Mesenchymal stem cell (in vitro differentiated cells and primary cell): Measurements from ENCODE around the gene SEC11A. TPM values are rescaled to one million over a fixed set of nuclear protein-coding genes. Genes with fewer than 3 reads are reported as not detected.

Experiments used
- DNase-seq: peaks from one replicate; pipeline ENCODE4 v3.0.0-alpha.2; 2013
- H2AFZ ChIP-seq: one replicate; pipeline ENCODE4 v1.6.1; 2013; ENCODE audit warnings: low read depth, mild to moderate bottlenecking, control low read depth, inconsistent platforms, low read length, moderate library complexity
- H2AK5ac ChIP-seq: 2 replicates; pipeline ENCODE4 v1.6.1; 2013; ENCODE audit warnings: low read length, moderate library complexity, mild to moderate bottlenecking, inconsistent platforms; ENCODE audit not compliant: severe bottlenecking
- H2BK120ac ChIP-seq: one replicate; pipeline ENCODE4 v1.6.1; 2013; ENCODE audit warnings: low read depth, mild to moderate bottlenecking, inconsistent platforms, low read length, moderate library complexity
- H2BK12ac ChIP-seq, 2 experiments: one replicate each; pipeline ENCODE4 v1.6.1; 2013; ENCODE audit warnings: inconsistent platforms in 2 of 2, low read length in 2 of 2, mild to moderate bottlenecking in 2 of 2, moderate library complexity in 2 of 2, control low read depth in 1 of 2
- H2BK15ac ChIP-seq: one replicate; pipeline ENCODE4 v1.6.1; 2013; ENCODE audit warnings: mild to moderate bottlenecking, low read depth, inconsistent platforms; ENCODE audit not compliant: poor library complexity, severe bottlenecking
- H2BK5ac ChIP-seq: 2 replicates; pipeline ENCODE4 v1.6.1; 2013; ENCODE audit warnings: low read depth, mild to moderate bottlenecking, low read length, control low read depth, inconsistent platforms; ENCODE audit not compliant: poor library complexity, severe bottlenecking
- H3K14ac ChIP-seq, 2 experiments: one replicate each; pipeline ENCODE4 v1.6.1; 2013; ENCODE audit warnings: inconsistent platforms in 2 of 2, low read length in 2 of 2, control low read depth in 1 of 2, mild to moderate bottlenecking in 1 of 2, moderate library complexity in 1 of 2
- H3K18ac ChIP-seq, 2 experiments: one replicate each; pipeline ENCODE4 v1.6.1; 2013; ENCODE audit warnings: inconsistent platforms in 2 of 2, low read length in 2 of 2, control low read depth in 1 of 2, low read depth in 1 of 2, mild to moderate bottlenecking in 1 of 2
- H3K23ac ChIP-seq, 2 experiments: one replicate each; pipeline ENCODE4 v1.6.1; 2013; ENCODE audit warnings: inconsistent platforms in 2 of 2, low read length in 2 of 2, mild to moderate bottlenecking in 2 of 2, moderate library complexity in 2 of 2, control low read depth in 1 of 2
- H3K27ac ChIP-seq: 2 replicates; pipeline ENCODE4 v1.5.1; 2013; ENCODE audit warnings: mild to moderate bottlenecking, moderate library complexity, low read length, control low read depth, inconsistent platforms; ENCODE audit not compliant: poor library complexity, severe bottlenecking
- H3K27me3 ChIP-seq, 2 experiments: 2 replicates each; pipeline versions ENCODE4 v1.6.1 to v1.7.0; 2013; ENCODE audit warnings: low read length in 2 of 2, mild to moderate bottlenecking in 2 of 2, moderate library complexity in 2 of 2, control low read depth in 1 of 2, inconsistent platforms in 1 of 2; ENCODE audit not compliant: control insufficient read depth in 1 of 2, insufficient read depth in 1 of 2
- H3K36me3 ChIP-seq, 2 experiments: 2 replicates each; pipeline versions ENCODE4 v1.6.1 to v1.7.0; 2013; ENCODE audit warnings: low read length in 2 of 2, control low read depth in 1 of 2, inconsistent platforms in 1 of 2, low read depth in 1 of 2, mild to moderate bottlenecking in 1 of 2; ENCODE audit not compliant: insufficient read depth in 2 of 2, control insufficient read depth in 1 of 2
- H3K4ac ChIP-seq, 2 experiments: one replicate each; pipeline ENCODE4 v1.6.1; 2013; ENCODE audit warnings: inconsistent platforms in 2 of 2, low read length in 2 of 2, mild to moderate bottlenecking in 2 of 2, moderate library complexity in 2 of 2, control low read depth in 1 of 2, low read depth in 1 of 2
- H3K4me1 ChIP-seq: 2 replicates; pipeline ENCODE4 v1.6.1; 2013; ENCODE audit warnings: low read depth, low read length, control low read depth; ENCODE audit not compliant: control insufficient read depth, insufficient read depth
- H3K4me2 ChIP-seq: 2 replicates; pipeline ENCODE4 v1.6.1; 2013; ENCODE audit warnings: low read length, mild to moderate bottlenecking, inconsistent platforms; ENCODE audit not compliant: poor library complexity, severe bottlenecking
- H3K4me3 ChIP-seq, 2 experiments: 2 replicates each; pipeline versions ENCODE4 v1.5.1 to v1.7.0; 2013; ENCODE audit warnings: low read length in 2 of 2, mild to moderate bottlenecking in 2 of 2, control low read depth in 1 of 2, low read depth in 1 of 2; ENCODE audit not compliant: insufficient read depth in 1 of 2
- H3K79me1 ChIP-seq: replicated peaks from 2 replicates; pipeline ENCODE4 v1.6.1; 2013; ENCODE audit warnings: mild to moderate bottlenecking, control low read depth, low read length, inconsistent platforms; ENCODE audit not compliant: poor library complexity, severe bottlenecking
- H3K9ac ChIP-seq: 2 replicates; pipeline ENCODE4 v1.7.0; 2013; ENCODE audit warnings: mild to moderate bottlenecking, low read length, moderate library complexity
- H3K9me3 ChIP-seq: 2 replicates; pipeline ENCODE4 v1.7.0; 2013; ENCODE audit warnings: mild to moderate bottlenecking, low read length; ENCODE audit not compliant: control insufficient read depth
- H4K8ac ChIP-seq: one replicate; pipeline ENCODE4 v1.6.1; 2013; ENCODE audit warnings: inconsistent platforms, mild to moderate bottlenecking, low read length, moderate library complexity
- H4K91ac ChIP-seq: one replicate; pipeline ENCODE4 v1.6.1; 2013; ENCODE audit warnings: mild to moderate bottlenecking, low read length, inconsistent platforms
- WGBS: methylation state at CpG from one replicate; pipeline ENCODE4 v1.1.7; 2013; ENCODE audit warnings: mixed read lengths; 5-methylcytosine and 5-hydroxymethylcytosine counted together
- polyA plus RNA-seq, 2 experiments: library from polyadenylated mRNA; stranded (reverse); fragments of 200-250 nt; gene quantifications; one replicate each; pipeline ENCODE4 v1.2.3, GENCODE V29; 2013

The SEC11A gene
- polyA plus RNA-seq (2013, experiment 1 of 2), result 265 TPM
- polyA plus RNA-seq (2013, experiment 2 of 2), result 272 TPM

GRCh38 chr15:84716036-84716732 is at the start of gene SEC11A:
Gene SEC11A (minus strand): TSS chr15:84716139. CDS start chr15:84716075, 64 bp downstream.
- peak within 1 kb of the TSS; percentile 71 for H2BK120ac ChIP-seq
- no peak within 1 kb of the TSS for H2AK5ac ChIP-seq
- no peaks in the 10 kb centered on the region for H3K9me3 ChIP-seq
- H2BK15ac ChIP-seq, result peak within 1 kb of the TSS; percentile 95
- peak within 1 kb of the TSS in 1 of 2 experiments; percentile 96 for H3K14ac ChIP-seq
- peak within 1 kb of the TSS; percentile 92 for H2BK5ac ChIP-seq
- peak within 1 kb of the TSS; percentile 94 to 100 for H3K18ac ChIP-seq
- H4K8ac ChIP-seq, result peak within 1 kb of the TSS; percentile 97
- peak within 1 kb of the TSS; percentile 92 for H3K9ac ChIP-seq
- H3K4me1 ChIP-seq, result peaks cover 2% of the 10 kb centered on the region
- H3K27me3 ChIP-seq, result no peaks in the 10 kb centered on the region
- H3K79me1 ChIP-seq, result peaks cover 4% of the 10 kb centered on the region
- H3K36me3 ChIP-seq, result peaks cover under 1% of the 10 kb centered on the region in 2 experiments
- under 1% methylated on average over 57 of the region's 57 CpGs for WGBS
- DNase-seq, result peak; percentile 97
- H2BK12ac ChIP-seq, result peak within 1 kb of the TSS in 1 of 2 experiments; percentile 79
- H3K4ac ChIP-seq, result peak within 1 kb of the TSS; percentile 87 to 89
- H3K23ac ChIP-seq, result peak within 1 kb of the TSS in 1 of 2 experiments; percentile 90
- H2AFZ ChIP-seq, result peak within 1 kb of the TSS; percentile 93
- H3K4me3 ChIP-seq, result peak within 1 kb of the TSS; percentile 93 to 96
- peak within 1 kb of the TSS; percentile 86 for H3K4me2 ChIP-seq
- peak within 1 kb of the TSS; percentile 96 for H4K91ac ChIP-seq
- H3K27ac ChIP-seq, result peak within 1 kb of the TSS; percentile 97

GRCh38 chr15:84765675-84766074 is 49.7 kb upstream of the SEC11A start:
- Histone ChIP-seq H3K18ac (no peak overlapping the region), H2AK5ac (no peak overlapping the region), H2BK12ac (no peak overlapping the region), H3K14ac (no peak overlapping the region), H3K4me1 (peaks cover 9% of the 10 kb centered on the region), H3K9ac (no peak overlapping the region), H3K4ac (no peak overlapping the region), H3K9me3 (no peaks in the 10 kb centered on the region), H3K27me3 (no peaks in the 10 kb centered on the region), H3K79me1 (peaks cover 9% of the 10 kb centered on the region), H4K91ac (no peak overlapping the region), H4K8ac (no peak overlapping the region), H2BK5ac (no peak overlapping the region), H2AFZ (no peak overlapping the region), H3K4me3 (no peak overlapping the region), H3K27ac (no peak overlapping the region), H2BK120ac (no peak overlapping the region), H3K4me2 (no peak overlapping the region), H3K36me3 (peaks cover 16 to 51% of the 10 kb centered on the region in 2 experiments), H3K23ac (no peak overlapping the region), H2BK15ac (no peak overlapping the region)
- no peak for DNase-seq
- 93% methylated on average over 3 of the region's 4 CpGs for WGBS

- H4K91ac ChIP-seq, result no peak overlapping the region
- peaks cover 11% of the 10 kb centered on the region for H3K79me1 ChIP-seq
- H3K4me1 ChIP-seq, result peaks cover 11% of the 10 kb centered on the region
- H3K9me3 ChIP-seq, result no peaks in the 10 kb centered on the region
- no peak overlapping the region for H2BK12ac ChIP-seq
- no peak overlapping the region for H3K9ac ChIP-seq
- WGBS, result 100% methylated on average over 1 of the region's 1 CpG
- no peak overlapping the region for H2BK120ac ChIP-seq
- H2BK15ac ChIP-seq, result no peak overlapping the region
- no peaks in the 10 kb centered on the region for H3K27me3 ChIP-seq
- H3K36me3 ChIP-seq, result peaks cover 16 to 46% of the 10 kb centered on the region in 2 experiments
- no peak overlapping the region for H3K27ac ChIP-seq
- H3K18ac ChIP-seq, result no peak overlapping the region
- no peak overlapping the region for H3K4me2 ChIP-seq
- no peak overlapping the region for H3K4me3 ChIP-seq
- no peak overlapping the region for H3K14ac ChIP-seq
- H4K8ac ChIP-seq, result no peak overlapping the region
- H2AK5ac ChIP-seq, result no peak overlapping the region
- no peak overlapping the region for H2BK5ac ChIP-seq
- H3K23ac ChIP-seq, result no peak overlapping the region
- DNase-seq, result no peak
- no peak overlapping the region for H2AFZ ChIP-seq
- no peak overlapping the region for H3K4ac ChIP-seq
Observed at GRCh38 chr15:84764989-84765388, 49.0 kb upstream of the SEC11A start.

GRCh38 chr15:84764585-84764984 is 48.6 kb upstream of the SEC11A start:
- H2AK5ac ChIP-seq, result no peak overlapping the region
- H3K27ac ChIP-seq, result no peak overlapping the region
- H3K4me2 ChIP-seq, result no peak overlapping the region
- no peak overlapping the region for H2BK12ac ChIP-seq
- no peaks in the 10 kb centered on the region for H3K27me3 ChIP-seq
- no peaks in the 10 kb centered on the region for H3K9me3 ChIP-seq
- H3K4ac ChIP-seq, result no peak overlapping the region
- H2BK15ac ChIP-seq, result no peak overlapping the region
- no peak overlapping the region for H3K23ac ChIP-seq
- 92% methylated on average over 3 of the region's 3 CpGs for WGBS
- H3K4me1 ChIP-seq, result peaks cover 13% of the 10 kb centered on the region
- H4K91ac ChIP-seq, result no peak overlapping the region
- H3K4me3 ChIP-seq, result no peak overlapping the region
- no peak overlapping the region for H2AFZ ChIP-seq
- H3K79me1 ChIP-seq, result peaks cover 8% of the 10 kb centered on the region
- no peak overlapping the region for H2BK5ac ChIP-seq
- no peak overlapping the region for H3K14ac ChIP-seq
- peaks cover 13 to 42% of the 10 kb centered on the region in 2 experiments for H3K36me3 ChIP-seq
- no peak for DNase-seq
- H2BK120ac ChIP-seq, result no peak overlapping the region
- no peak overlapping the region for H4K8ac ChIP-seq
- H3K9ac ChIP-seq, result no peak overlapping the region
- no peak overlapping the region for H3K18ac ChIP-seq
